ENCODE results near the gene SNRNP200. TPM values are rescaled to one million over a fixed set of nuclear protein-coding genes. Genes with fewer than 3 reads are reported as not detected.

Gene SNRNP200
- total and polyA plus RNA-seq, 2 donors (not counting 1 experiment from before 2014, with no cell fraction given): 211 to 216 TPM

DNA sequence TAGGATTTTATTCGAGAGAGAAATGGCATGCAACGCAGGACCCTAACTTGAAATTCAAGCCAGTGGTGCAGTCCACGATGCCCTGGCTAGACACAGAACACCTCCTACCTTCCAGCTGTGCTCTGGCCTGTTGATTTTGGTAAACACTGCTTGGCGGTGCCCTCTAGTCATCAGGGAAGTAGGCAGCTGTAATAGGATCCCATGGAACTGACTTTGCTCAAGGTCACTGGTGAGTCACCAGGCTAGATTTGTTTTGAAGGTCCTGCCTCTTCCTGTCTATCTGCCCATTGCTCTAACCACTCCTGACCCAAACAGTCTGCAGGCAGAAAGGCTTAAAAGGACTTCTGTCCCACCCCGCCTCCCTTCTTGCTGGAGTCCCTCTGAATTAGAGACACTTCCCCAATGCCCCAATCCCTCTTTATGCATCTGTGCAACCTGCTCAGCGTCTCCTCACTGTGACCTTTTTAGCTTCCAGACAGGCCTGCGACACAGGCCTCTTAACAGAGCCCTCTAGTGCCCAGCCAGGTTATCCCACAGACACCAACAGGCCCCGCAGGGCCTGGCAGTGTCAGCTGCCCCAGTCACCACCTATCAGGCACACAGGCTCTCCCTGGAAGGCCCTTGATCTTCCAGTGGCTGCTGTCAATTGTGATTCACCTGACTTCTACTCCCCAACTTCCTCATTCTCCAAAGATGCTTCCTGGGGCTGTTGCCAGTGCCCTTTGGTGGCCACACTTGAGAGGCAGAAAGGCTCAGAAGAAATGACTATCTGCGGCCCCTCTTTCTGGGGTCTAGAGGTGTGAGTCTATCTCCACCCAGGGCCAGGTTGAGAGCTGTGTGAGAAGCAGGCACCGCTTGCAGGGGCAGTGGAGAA lies 44.7 kb downstream of the SNRNP200 start:
- H3K4me3 ChIP-seq (ENCODE audit: control extremely low read depth in 1 of 5, extremely low read depth in 1 of 5, insufficient read depth in 1 of 5, low read depth in 2 of 5, low read length in 4 of 5): no peak overlapping the region
- Mint-ChIP-seq H3K4me3 (peak overlapping the region; percentile 64), H3K4me1 (peaks cover 78% of the 10 kb centered on the region), H3K9me3 (ENCODE audit: insufficient read depth) (no peaks in the 10 kb centered on the region), H3K27ac (peak overlapping the region; percentile 92), H3K27me3 (no peaks in the 10 kb centered on the region)
- H3K27ac ChIP-seq (ENCODE audit: low read length in 2 of 2): peak overlapping the region; percentile 44 to 64
- intact Hi-C loops (cut with micrococcal nuclease): loop anchor here (2.0 kb wide), 1 partner anchor 122 kb away; the partner anchor contains the start of gene ASTL
- no peak overlapping the region for H3K9ac ChIP-seq (ENCODE audit: low read length)
- 43% methylated on average over 5 of the region's 10 CpGs for WGBS (ENCODE audit: insufficient coverage)
- peak overlapping the region; percentile 51 for H3K4me2 ChIP-seq (replicated peaks; ENCODE audit: low read depth, low read length, poor library complexity, severe bottlenecking)
- H3K36me3 ChIP-seq (replicated peaks in 1 of 2; ENCODE audit: control extremely low read depth in 1 of 2, control insufficient read depth in 1 of 2, extremely low read depth in 1 of 2, insufficient read depth in 2 of 2, low read length in 1 of 2): peaks cover 0 to 28% of the 10 kb centered on the region in 2 experiments
- H3K27me3 ChIP-seq (replicated peaks in 1 of 4; ENCODE audit: control extremely low read depth in 1 of 4, control insufficient read depth in 3 of 4, insufficient read depth in 4 of 4, low read length in 3 of 4): no peaks in the 10 kb centered on the region
- peaks cover 58% of the 10 kb centered on the region for H4K20me1 ChIP-seq (ENCODE audit: control insufficient read depth, insufficient read depth, low read length, poor library complexity, severe bottlenecking)
- peaks cover 65 to 75% of the 10 kb centered on the region in 2 donors for H3K4me1 ChIP-seq (ENCODE audit: control insufficient read depth in 2 of 2, insufficient read depth in 2 of 2, low read length in 2 of 2)
- H2AFZ ChIP-seq (ENCODE audit: insufficient read depth, low read depth, low read length, poor library complexity, severe bottlenecking): no peak overlapping the region
- H3K79me2 ChIP-seq (ENCODE audit: control insufficient read depth, insufficient read depth, low read length): peaks cover 90% of the 10 kb centered on the region
- CTCF ChIA-PET: interaction anchor here (0.5 to 5.1 kb wide), 21 partner anchors 10 to 268 kb away, joined by 3 to 39 read pairs (median 4); partner anchors contain the start of genes ASTL and STARD7
- H3K9me3 ChIP-seq (ENCODE audit: control extremely low read depth in 1 of 3, control insufficient read depth in 2 of 3, insufficient read depth in 1 of 3, low read length in 2 of 3): no peaks in the 10 kb centered on the region
- TF ChIP-seq EZH2 (IDR thresholded peaks at IDR 0.05; ENCODE audit: borderline replicate concordance, insufficient read depth, low read depth, low read length, poor library complexity, severe bottlenecking) (no peak), CTCF (IDR thresholded peaks at IDR 0.05) (peak; percentile 29)
- POLR2A ChIA-PET: interaction anchor here (2.6 kb wide), 1 partner anchor 52 kb away, joined by 14 read pairs; the partner anchor contains the start of gene STARD7
- peak; percentile 55 for ATAC-seq (ENCODE audit: low read depth)
- peak; percentile 62 for DNase-seq
